ENCODE data around the gene ANTKMT.

ANTKMT gene

DNA sequence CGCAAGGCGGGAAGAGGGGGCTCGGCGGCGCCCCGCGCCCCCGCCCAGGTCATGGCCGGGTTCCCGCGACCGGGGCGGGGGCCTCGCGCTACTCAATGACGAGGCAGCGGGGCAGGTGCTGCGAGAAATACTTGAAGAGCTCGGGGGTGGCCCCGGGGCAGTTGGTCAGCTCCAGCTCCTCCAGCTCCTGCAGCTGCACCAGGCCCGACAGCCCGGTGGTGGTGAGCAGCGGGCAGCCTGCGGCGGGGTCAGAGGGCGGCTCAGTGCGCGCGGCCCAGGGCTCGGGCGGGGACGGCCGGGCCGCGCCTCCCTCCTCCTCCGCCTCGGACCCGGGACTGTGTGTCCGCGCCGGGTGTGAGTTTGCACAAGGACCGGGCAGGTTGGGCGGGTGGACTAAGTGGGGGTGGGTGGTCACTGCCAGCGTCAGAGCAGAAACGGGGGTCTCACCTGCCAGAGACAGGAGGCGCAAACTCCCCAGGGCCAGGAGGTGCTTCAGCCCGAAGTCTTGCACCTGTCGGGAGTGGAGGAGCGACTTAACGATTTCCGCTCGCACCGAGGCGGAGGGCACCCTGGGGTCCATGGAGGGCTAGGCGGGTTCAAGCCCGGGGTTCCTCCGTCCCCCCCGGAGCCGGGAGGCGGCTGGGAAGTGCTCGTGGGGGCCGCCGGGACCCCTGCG, 26.6 kb upstream of the ANTKMT start:
- DNase-seq (ENCODE audit: low read depth) = no peak
- TF ChIP-seq, protein P1, sequence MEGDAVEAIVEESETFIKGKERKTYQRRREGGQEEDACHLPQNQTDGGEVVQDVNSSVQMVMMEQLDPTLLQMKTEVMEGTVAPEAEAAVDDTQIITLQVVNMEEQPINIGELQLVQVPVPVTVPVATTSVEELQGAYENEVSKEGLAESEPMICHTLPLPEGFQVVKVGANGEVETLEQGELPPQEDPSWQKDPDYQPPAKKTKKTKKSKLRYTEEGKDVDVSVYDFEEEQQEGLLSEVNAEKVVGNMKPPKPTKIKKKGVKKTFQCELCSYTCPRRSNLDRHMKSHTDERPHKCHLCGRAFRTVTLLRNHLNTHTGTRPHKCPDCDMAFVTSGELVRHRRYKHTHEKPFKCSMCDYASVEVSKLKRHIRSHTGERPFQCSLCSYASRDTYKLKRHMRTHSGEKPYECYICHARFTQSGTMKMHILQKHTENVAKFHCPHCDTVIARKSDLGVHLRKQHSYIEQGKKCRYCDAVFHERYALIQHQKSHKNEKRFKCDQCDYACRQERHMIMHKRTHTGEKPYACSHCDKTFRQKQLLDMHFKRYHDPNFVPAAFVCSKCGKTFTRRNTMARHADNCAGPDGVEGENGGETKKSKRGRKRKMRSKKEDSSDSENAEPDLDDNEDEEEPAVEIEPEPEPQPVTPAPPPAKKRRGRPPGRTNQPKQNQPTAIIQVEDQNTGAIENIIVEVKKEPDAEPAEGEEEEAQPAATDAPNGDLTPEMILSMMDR (IDR thresholded peaks at IDR 0.05; ENCODE audit: low read depth, low read length, missing control alignments) = no peak
- 0 out of 2 replicates have a peak overlapping the region, but pooled peaks have one; percentile 49 for H3K4me3 ChIP-seq (ENCODE audit: low read depth, low read length)

DNA sequence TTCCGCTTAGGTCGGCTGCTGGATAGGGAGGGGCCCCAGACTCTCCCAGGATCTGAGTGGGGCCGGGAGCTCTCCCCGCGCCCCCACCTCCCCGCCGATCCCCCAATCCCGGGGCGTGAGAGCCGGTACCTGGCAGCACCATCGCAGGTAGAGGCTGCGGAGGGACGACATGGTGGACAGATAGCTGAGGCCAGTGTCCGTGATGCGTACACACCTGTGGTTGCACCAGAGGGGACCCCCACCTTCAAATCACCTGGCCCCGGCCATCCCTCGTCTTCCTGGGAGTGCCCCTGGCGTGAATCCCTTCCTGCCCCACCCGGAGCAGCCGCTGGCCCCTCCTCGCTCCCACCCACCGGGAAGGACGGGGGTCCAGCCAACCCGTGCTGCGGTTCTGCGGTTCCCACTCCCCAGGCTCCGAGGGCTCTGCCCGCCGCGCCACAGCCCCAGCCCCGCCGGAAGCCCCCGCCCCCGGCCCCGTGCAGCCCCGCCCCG, 26.0 kb upstream of the ANTKMT start:
- peak overlapping the region; percentile 49; the same call in 1 of the 2 replicates for H3K4me3 ChIP-seq (ENCODE audit: low read depth, low read length)
- TF ChIP-seq, protein P1 (IDR thresholded peaks at IDR 0.05; ENCODE audit: low read depth, low read length, missing control alignments) = no peak
- DNase-seq (ENCODE audit: low read depth) = no peak

DNA sequence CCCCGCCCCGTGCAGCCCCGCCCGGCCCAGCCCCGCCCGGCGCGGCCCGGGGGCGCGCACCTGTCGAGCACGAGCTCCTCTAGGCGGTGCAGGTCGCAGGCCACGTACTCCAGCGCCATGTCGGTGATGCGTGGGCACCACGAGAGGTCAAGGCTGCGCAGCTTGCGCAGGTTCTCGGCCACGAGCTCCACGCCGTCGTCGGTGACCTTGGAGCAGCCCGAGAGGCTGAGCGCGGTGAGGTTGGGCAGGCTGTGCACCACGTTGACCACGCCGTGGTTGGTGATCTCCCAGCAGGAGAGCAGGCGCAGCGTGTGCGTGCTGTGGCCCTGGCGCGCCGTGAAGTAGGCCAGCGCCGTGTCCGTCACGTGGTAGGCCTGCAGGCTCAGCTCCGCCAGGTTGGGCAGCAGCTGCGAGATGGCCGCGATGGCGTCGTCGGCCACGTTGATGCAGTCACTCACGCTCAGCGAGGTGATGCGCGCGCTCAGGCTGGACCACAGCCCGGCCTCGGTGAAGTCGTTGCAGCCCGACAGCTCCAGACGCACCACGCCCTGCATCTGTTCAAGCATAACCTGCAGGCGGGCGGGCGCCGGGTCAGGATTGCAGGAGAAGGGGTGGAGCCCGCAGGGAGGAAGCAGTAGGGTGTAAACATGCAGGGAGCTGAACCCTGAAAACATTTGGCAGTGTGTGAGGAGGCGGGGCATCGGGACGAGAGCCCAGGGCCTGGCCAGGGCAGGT, 25.4 kb upstream of the ANTKMT start:
- DNase-seq (ENCODE audit: low read depth) = no peak
- H3K4me3 ChIP-seq (ENCODE audit: low read depth, low read length) = peak overlapping the region; percentile 49
- TF ChIP-seq, protein P1 (IDR thresholded peaks at IDR 0.05; ENCODE audit: low read depth, low read length, missing control alignments) = no peak

DNA sequence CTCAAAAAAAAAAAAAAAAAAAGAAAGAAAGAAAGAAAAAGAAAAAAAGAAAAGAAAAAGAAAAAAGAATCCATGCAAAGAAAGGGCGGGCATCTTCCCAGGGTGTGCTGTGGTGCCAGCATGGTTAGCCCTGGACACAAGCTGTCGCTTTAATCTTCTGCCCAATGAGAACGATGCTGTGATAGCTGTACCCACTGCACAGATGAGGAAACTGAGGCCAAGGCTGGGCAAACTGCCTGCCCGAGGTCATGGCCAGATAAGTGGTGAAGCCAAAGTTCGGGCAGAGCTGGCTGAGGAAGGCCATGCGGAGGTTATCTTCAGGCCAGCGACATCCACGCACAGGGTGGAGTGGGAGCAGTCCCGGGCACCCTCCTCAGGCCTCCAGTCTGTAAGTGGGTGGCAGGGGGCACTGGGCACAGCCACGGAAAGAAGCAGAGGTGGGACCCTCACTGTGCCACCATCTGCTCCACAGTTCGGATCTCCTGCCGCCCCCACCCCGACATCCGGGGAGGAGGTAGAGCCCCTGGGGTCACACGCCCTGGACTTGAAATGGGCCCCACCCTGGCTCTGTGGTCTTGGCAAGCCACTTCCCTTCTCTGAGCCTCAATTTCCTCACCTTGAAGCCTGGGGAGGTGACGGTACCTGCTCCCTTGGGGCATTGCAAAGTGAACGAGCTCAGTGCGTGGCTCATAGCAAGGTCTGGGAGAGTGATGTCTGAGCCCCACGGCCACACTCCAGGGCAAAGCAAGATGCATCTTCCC, 21.9 kb upstream of the ANTKMT start:
- TF ChIP-seq, protein P1 (IDR thresholded peaks at IDR 0.05; ENCODE audit: low read depth, low read length, missing control alignments) = no peak
- no peak for DNase-seq (ENCODE audit: low read depth)
- H3K4me3 ChIP-seq (ENCODE audit: low read depth, low read length) = no peak overlapping the region

DNA sequence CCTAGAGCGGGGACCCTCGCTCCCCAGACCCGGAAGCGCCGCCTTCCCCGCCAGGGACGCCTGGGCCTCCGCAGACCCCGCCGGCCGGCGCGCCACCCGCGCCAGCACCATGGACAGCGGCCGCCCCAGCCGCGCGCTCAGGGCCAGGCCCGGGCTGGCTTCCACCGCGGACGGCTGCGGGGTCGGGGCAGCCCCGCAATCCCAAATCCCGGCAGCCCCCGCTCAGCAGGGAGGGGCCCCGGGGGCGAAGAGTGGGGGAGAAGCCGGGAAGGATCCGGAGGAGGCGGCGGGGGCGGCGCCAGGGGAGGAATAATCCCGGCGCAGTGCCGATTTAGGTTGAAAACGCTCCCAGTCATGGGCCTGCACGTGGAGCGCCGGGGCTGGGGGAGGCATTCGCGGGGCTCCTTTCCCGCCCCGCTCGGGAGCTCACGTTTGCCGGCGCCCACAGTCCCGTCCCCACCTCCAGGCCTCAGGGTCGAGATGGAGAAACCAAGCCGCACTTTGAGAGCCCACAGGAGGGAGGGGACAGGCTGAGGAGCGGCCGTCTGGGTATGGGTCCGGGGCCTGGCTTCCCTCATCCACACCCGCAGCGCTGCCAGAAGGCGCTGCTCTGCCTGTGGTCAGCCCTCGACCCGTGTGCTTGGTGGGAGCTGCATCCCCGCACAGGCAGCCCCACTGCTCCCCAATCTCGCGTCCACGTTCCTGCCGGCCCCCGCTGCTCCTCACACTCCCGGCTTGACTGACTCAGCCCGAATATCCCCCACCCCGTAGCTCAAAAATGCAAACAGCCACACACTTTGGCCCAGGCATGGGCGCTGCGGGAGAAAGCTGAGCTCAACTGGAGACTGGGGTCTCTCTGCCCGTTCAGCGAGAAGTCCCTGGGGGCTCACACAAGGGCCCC, 20.0 kb upstream of the ANTKMT start:
- no peak overlapping the region for H3K4me3 ChIP-seq (ENCODE audit: low read depth, low read length)

More for the DNA sequence above, 20.0 kb upstream of the ANTKMT start:
- TF ChIP-seq, protein P1 (IDR thresholded peaks at IDR 0.05; ENCODE audit: low read depth, low read length, missing control alignments) = no peak
- no peak for DNase-seq (ENCODE audit: low read depth)
